Subcutaneous preadipocyte (primary cell): ENCODE measurements around the gene FGF18. TPM values are rescaled to one million over a fixed set of nuclear protein-coding genes. Genes with fewer than 3 reads are reported as not detected.
A peak's percentile ranks its signal among the peaks of the same experiment; 100 is the strongest.

Source experiments
- small RNA-seq: library from RNA; depleted of rRNA; stranded (forward); fragments of <200 nt; gene quantifications from one replicate; pipeline ENCODE3, GENCODE V24; 2012
- total RNA-seq: library from RNA; depleted of rRNA; stranded (reverse); fragments of >200 nt; gene quantifications from 2 replicates; pipeline ENCODE4 v1.2.3, GENCODE V29; 2012

FGF18 gene, protein sequence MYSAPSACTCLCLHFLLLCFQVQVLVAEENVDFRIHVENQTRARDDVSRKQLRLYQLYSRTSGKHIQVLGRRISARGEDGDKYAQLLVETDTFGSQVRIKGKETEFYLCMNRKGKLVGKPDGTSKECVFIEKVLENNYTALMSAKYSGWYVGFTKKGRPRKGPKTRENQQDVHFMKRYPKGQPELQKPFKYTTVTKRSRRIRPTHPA
- not detected in 2 replicates for total RNA-seq

DNA sequence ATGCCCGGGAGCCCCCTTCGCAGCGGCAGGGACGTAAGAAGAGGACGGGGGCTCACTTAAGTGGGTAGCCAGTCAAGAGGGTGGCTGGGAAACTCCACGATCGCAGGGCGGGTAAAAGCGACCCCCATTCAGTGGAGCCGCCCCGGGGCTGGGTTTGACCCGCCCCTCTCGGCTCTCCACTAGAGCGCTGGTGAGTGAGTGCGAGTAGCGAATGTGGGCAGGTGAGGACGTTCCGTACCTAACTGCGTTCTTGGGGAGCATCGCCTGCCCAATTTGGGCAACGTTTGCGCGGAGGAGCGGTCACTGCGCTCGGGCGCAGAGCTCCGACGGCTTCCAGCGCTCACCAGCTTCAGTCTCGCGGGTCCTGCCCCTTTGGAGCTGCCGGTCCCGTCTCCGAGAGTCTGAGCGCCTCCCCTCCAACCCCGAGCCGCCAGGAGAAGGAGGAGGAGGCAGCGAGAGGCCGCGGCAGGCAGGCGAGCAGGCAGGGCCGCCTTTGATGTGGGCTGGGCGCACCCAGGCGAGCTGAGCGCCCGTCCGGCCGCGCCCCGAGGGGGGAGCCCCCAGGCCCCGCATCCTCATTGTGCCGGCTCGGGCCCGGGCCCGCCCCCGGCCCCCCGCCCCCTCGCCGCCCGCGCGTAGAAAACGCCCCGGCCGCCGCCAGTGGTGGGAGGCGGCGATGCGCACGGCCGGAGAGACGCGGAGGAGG, at the start of gene FGF18:
Gene FGF18 (plus strand): TSS at position 666 of the 706 bp plus-strand sequence. CDS start 553 bp downstream, outside the sequence.

DNA sequence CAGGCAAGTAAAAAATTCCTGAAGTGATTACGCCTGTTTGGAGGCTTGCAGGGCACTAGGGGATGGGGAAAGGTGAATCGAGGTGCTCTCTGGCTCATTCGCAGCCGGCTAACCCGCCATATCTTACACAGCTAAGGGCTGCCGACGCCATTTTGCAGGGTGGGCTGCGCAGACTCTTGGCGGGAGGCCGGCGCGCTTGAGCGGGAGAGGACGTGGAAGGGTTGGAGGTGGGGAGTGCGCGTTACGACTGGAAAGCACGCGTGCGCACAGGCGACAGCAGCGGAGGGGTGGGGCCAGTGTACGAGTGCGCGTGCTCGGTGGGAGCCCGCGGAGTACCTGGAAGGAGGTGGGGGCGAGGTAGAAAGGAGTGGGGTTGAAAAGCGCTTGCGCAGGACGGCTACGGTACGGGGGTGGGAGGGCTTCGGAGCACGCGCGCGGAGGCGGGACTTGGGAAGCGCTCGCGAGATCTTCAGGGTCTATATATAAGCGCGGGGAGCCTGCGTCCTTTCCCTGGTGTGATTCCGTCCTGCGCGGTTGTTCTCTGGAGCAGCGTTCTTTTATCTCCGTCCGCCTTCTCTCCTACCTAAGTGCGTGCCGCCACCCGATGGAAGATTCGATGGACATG, 32.0 kb upstream of the FGF18 start, which contains the start of gene NPM1:
Gene NPM1 (plus strand): TSS at position 505 of the 625 bp plus-strand sequence. CDS start 100 bp downstream, at position 605.

Small RNA genes within 50 kb of the gene (small RNA-seq; reads per million reads assigned to genes)
- gene MIR3912, result 0.71 reads per million, percentile 44 among the genes with 10 or more reads in this experiment

Other genes with a start within 250 kb of the FGF18 start
- not detected in 2 replicates for gene TLX3, start 110.4 kb upstream of the FGF18 start, total RNA-seq
- gene NPM1, start 31.8 kb upstream of the FGF18 start, total RNA-seq, result 1,204 and 1,314 TPM in 2 replicates